ENCODE results near the gene RAP1GAP2. TPM values are rescaled to one million over a fixed set of nuclear protein-coding genes. Genes with fewer than 3 reads are reported as not detected.

The RAP1GAP2 gene
- polyA plus RNA-seq, 3 donors: 1.5 to 48.4 (median 6.1) TPM

DNA sequence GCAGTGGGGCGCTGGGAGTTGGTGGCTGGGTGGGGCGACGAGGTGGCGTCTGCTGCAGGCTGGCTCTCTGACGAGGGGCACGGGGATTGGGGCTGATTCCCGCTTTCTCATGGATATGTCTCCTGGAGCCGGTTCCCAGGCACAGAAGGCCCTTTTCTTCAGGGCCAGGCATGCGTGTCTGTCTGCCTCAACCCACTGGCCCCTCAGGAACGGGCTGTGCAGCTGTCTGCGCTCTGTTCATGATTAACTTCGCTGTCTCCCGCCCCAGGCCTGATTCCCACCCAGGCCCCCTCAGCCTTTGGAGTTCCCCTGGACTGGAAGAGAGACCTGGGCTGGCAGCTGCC is 53.1 kb downstream of the RAP1GAP2 start:
- H3K27ac Mint-ChIP-seq: no peak overlapping the region
- H3K4me3 ChIP-seq (replicated peaks in 1 of 3; ENCODE audit: low read depth in 2 of 3, low read length in 3 of 3): no peak overlapping the region
- peaks cover 54% of the 10 kb centered on the region for H3K79me2 ChIP-seq (ENCODE audit: insufficient read depth, low read length)
- no peak overlapping the region for H3K9ac ChIP-seq (ENCODE audit: insufficient read depth, low read length, poor library complexity, severe bottlenecking)
- WGBS (ENCODE audit: insufficient coverage): 92% methylated on average over 13 of the region's 13 CpGs
- H3K4me1 Mint-ChIP-seq: peaks cover 53% of the 10 kb centered on the region
- peaks cover 28 to 39% of the 10 kb centered on the region in 2 donors for H3K36me3 Mint-ChIP-seq
- peaks cover 96% of the 10 kb centered on the region for H4K20me1 ChIP-seq (ENCODE audit: insufficient read depth, low read length)
- no peak for DNase-seq
- intact Hi-C loops (cut with micrococcal nuclease): loop anchor here in 1 of 2 donors (10.0 kb wide), 1 partner anchor 96 kb away; no protein-coding TSS in a partner anchor
- H3K9me3 Mint-ChIP-seq: peaks cover 0 to 3% (median 0%) of the 10 kb centered on the region in 7 donors
- no peak overlapping the region for H2AFZ ChIP-seq (ENCODE audit: insufficient read depth, low read depth, low read length, poor library complexity, severe bottlenecking)
- H3K27me3 ChIP-seq (ENCODE audit: control insufficient read depth in 2 of 2, insufficient read depth in 2 of 2, low read length in 2 of 2): peaks cover 0 to 13% of the 10 kb centered on the region in 2 donors
- H3K4me2 ChIP-seq (replicated peaks; ENCODE audit: extremely low read depth, low read length, poor library complexity, severe bottlenecking): no peak overlapping the region
- peaks cover 37 to 52% of the 10 kb centered on the region in 2 donors for H3K4me1 ChIP-seq (ENCODE audit: control insufficient read depth in 1 of 2, insufficient read depth in 2 of 2, low read length in 2 of 2)
- H3K27me3 Mint-ChIP-seq (ENCODE audit: low read depth in 3 of 3): peaks cover 19 to 33% (median 29%) of the 10 kb centered on the region in 3 donors
- H3K9me3 ChIP-seq (replicated peaks in 1 of 2; ENCODE audit: control insufficient read depth in 1 of 2, insufficient read depth in 1 of 2, low read length in 2 of 2): no peaks in the 10 kb centered on the region
- peaks cover 0 to 26% of the 10 kb centered on the region in 2 donors for H3K36me3 ChIP-seq (replicated peaks in 1 of 2; ENCODE audit: control insufficient read depth in 1 of 2, insufficient read depth in 2 of 2, low read length in 2 of 2)
- H3K27ac ChIP-seq (ENCODE audit: low read depth in 1 of 2, low read length in 2 of 2): no peak overlapping the region
- no peak for TF ChIP-seq CTCF (IDR thresholded peaks at IDR 0.05)
- no peak overlapping the region for H3K4me3 Mint-ChIP-seq

DNA sequence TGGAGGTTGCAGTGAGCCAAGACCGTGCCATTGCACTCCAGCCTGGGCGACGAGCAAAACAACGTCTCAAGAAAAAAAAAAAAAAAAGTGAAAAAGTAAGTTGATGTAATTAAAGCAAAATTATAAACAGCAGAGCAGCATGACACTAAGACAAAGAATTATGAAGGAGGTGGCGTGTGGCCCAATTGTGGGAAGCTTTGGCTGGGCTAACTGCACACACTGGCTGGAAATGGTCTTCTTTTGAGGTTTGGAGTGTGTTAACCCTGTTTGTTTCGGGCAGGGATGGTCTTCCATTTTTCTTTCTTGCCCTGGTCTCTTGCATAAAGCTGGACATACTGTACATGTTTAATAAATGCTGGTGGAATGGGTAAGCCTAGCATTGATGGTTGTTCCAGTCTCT is 54.8 kb downstream of the RAP1GAP2 start:
- Histone ChIP-seq H3K4me1 (ENCODE audit: control insufficient read depth in 1 of 2, insufficient read depth in 2 of 2, low read length in 2 of 2) (peaks cover 43 to 61% of the 10 kb centered on the region in 2 donors), H4K20me1 (ENCODE audit: insufficient read depth, low read length) (peaks cover 97% of the 10 kb centered on the region), H3K27me3 (ENCODE audit: control insufficient read depth in 2 of 2, insufficient read depth in 2 of 2, low read length in 2 of 2) (peaks cover 5 to 21% of the 10 kb centered on the region in 2 donors), H2AFZ (ENCODE audit: insufficient read depth, low read depth, low read length, poor library complexity, severe bottlenecking) (no peak overlapping the region), H3K4me2 (replicated peaks; ENCODE audit: extremely low read depth, low read length, poor library complexity, severe bottlenecking) (no peak overlapping the region), H3K9ac (ENCODE audit: insufficient read depth, low read length, poor library complexity, severe bottlenecking) (no peak overlapping the region), H3K4me3 (replicated peaks in 1 of 3; ENCODE audit: low read depth in 2 of 3, low read length in 3 of 3) (no peak overlapping the region), H3K36me3 (replicated peaks in 1 of 2; ENCODE audit: control insufficient read depth in 1 of 2, insufficient read depth in 2 of 2, low read length in 2 of 2) (peaks cover 0 to 20% of the 10 kb centered on the region in 2 donors), H3K79me2 (ENCODE audit: insufficient read depth, low read length) (peaks cover 57% of the 10 kb centered on the region), H3K9me3 (replicated peaks in 1 of 2; ENCODE audit: control insufficient read depth in 1 of 2, insufficient read depth in 1 of 2, low read length in 2 of 2) (no peaks in the 10 kb centered on the region), H3K27ac (ENCODE audit: low read depth in 1 of 2, low read length in 2 of 2) (no peak overlapping the region)
- H3K9me3 Mint-ChIP-seq: peaks cover 0 to 6% (median 3%) of the 10 kb centered on the region in 7 donors
- peaks cover 32 to 41% of the 10 kb centered on the region in 2 donors for H3K36me3 Mint-ChIP-seq
- WGBS (ENCODE audit: insufficient coverage): 86% methylated on average over 5 of the region's 6 CpGs
- H3K4me1 Mint-ChIP-seq: peaks cover 60% of the 10 kb centered on the region
- peak overlapping the region in 1 of 2 donors; percentile 54 for H3K4me3 Mint-ChIP-seq
- intact Hi-C loops (cut with micrococcal nuclease): loop anchor here in 1 of 2 donors (10.0 kb wide), 1 partner anchor 56 kb away; the partner anchor contains the start of gene RAP1GAP2
- peaks cover 25 to 43% (median 40%) of the 10 kb centered on the region in 3 donors for H3K27me3 Mint-ChIP-seq (ENCODE audit: low read depth in 3 of 3)
- DNase-seq: no peak
- peak overlapping the region in 2 of 7 donors; percentile 30 to 53 for H3K27ac Mint-ChIP-seq
- no peak for TF ChIP-seq CTCF (IDR thresholded peaks at IDR 0.05)

All from CD14-positive monocyte (primary cell).